Measurements from ENCODE around the gene DFFB.

DNA sequence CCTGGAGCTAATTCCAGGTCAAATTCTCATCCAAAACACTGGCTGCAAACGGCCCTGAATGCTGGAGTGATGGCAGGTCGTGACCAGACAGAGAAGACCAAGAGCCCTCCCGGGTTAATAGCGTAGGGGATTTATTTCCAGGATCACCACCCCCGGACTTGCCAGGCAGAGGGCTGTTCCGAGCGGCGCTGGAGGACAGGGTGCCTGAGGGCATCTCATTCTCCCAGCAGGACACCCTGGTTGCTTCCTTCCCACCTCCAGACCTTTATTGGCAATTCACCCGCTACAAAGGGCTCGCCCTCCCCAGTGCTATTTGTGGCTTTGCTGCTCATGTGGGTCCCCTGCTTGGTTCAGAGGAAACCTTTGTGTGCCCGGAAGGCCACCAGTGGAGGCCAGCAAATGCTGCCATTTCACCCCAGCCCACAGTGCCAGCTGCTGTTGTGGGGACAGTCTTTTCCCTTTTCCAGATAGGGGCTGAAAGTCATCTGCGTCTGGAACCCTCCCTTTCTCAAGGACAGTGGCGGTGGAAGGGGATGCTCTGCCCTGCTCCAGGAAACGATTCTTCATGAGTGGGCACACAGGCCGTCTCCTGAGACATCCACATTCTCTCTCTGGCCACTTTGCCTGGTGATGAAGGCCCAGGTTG lies 61.8 kb downstream of the DFFB start:
- TF ChIP-seq, protein P1, sequence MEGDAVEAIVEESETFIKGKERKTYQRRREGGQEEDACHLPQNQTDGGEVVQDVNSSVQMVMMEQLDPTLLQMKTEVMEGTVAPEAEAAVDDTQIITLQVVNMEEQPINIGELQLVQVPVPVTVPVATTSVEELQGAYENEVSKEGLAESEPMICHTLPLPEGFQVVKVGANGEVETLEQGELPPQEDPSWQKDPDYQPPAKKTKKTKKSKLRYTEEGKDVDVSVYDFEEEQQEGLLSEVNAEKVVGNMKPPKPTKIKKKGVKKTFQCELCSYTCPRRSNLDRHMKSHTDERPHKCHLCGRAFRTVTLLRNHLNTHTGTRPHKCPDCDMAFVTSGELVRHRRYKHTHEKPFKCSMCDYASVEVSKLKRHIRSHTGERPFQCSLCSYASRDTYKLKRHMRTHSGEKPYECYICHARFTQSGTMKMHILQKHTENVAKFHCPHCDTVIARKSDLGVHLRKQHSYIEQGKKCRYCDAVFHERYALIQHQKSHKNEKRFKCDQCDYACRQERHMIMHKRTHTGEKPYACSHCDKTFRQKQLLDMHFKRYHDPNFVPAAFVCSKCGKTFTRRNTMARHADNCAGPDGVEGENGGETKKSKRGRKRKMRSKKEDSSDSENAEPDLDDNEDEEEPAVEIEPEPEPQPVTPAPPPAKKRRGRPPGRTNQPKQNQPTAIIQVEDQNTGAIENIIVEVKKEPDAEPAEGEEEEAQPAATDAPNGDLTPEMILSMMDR (IDR thresholded peaks at IDR 0.05; ENCODE audit: insufficient read depth, low read length), result no peak
- TF ChIP-seq GABPA (IDR thresholded peaks at IDR 0.05; ENCODE audit: low read depth), result no peak
